ENCODE data around the gene MAP4K3.
"Not testable (repeated sequence)": the region's sequence is repeated elsewhere in the genome, so short reads cannot be mapped to it uniquely, and the experiment has no call there.

GRCh38 chr2:39244241-39244862 lies 192.7 kb downstream of the MAP4K3 start:
- not testable (repeated sequence) for TF ChIP-seq POLR2A (IDR thresholded peaks at IDR 0.05; ENCODE audit: low read length); EP300 (IDR thresholded peaks at IDR 0.05); E2F6 (IDR thresholded peaks at IDR 0.05; ENCODE audit: borderline replicate concordance, low read depth); KDM5A (IDR thresholded peaks at IDR 0.05)
- TF ChIP-seq, protein P1, sequence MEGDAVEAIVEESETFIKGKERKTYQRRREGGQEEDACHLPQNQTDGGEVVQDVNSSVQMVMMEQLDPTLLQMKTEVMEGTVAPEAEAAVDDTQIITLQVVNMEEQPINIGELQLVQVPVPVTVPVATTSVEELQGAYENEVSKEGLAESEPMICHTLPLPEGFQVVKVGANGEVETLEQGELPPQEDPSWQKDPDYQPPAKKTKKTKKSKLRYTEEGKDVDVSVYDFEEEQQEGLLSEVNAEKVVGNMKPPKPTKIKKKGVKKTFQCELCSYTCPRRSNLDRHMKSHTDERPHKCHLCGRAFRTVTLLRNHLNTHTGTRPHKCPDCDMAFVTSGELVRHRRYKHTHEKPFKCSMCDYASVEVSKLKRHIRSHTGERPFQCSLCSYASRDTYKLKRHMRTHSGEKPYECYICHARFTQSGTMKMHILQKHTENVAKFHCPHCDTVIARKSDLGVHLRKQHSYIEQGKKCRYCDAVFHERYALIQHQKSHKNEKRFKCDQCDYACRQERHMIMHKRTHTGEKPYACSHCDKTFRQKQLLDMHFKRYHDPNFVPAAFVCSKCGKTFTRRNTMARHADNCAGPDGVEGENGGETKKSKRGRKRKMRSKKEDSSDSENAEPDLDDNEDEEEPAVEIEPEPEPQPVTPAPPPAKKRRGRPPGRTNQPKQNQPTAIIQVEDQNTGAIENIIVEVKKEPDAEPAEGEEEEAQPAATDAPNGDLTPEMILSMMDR (IDR thresholded peaks at IDR 0.05) = not testable (repeated sequence)
